SK-N-MC (cell line): ENCODE measurements around the gene MSI1.

Experiments
- EZH2 ChIP-seq: fragments of 200-600 bp; sonication (generic); IDR thresholded peaks from one replicate; pipeline ENCODE4 v1.6.1; 2017; ENCODE audit warnings: antibody characterized with exemption
- FOXP2 ChIP-seq: optimal IDR thresholded peaks from 2 replicates; pipeline ENCODE3; 2011; ENCODE audit warnings: mild to moderate bottlenecking, moderate library complexity; ENCODE audit not compliant: insufficient read depth; ENCODE audit errors: extremely low read length, control extremely low read depth
- POLR2AphosphoS5 ChIP-seq: IDR thresholded peaks from 2 replicates; pipeline ENCODE4 v1.6.1; 2012; ENCODE audit warnings: mild to moderate bottlenecking, low read depth, low read length, borderline replicate concordance

- no peak for TF ChIP-seq POLR2AphosphoS5
- no peak for TF ChIP-seq EZH2
- no peak for TF ChIP-seq FOXP2
Measured at GRCh38 chr12:120397824-120398540, 29.0 kb upstream of the MSI1 start.
